Measurements from ENCODE around the gene APBB2. TPM values are rescaled to one million over a fixed set of nuclear protein-coding genes. Genes with fewer than 3 reads are reported as not detected.

The APBB2 gene
- polyA plus RNA-seq, 1 donor from 2014 or later, result 0.23 TPM

GRCh38 chr4:41132055-41132683 lies 82.2 kb downstream of the APBB2 start:
- Mint-ChIP-seq H3K4me1 (no peaks in the 10 kb centered on the region), H3K27ac (no peak overlapping the region), H3K4me3 (no peak overlapping the region), H3K36me3 (peaks cover 1% of the 10 kb centered on the region), H3K27me3 (no peaks in the 10 kb centered on the region), H3K9me3 (peaks cover 0 to 3% (median 1%) of the 10 kb centered on the region in 3 donors)

GRCh38 chr4:41129936-41130440 lies 84.4 kb downstream of the APBB2 start:
- H3K4me1 Mint-ChIP-seq, result no peaks in the 10 kb centered on the region
- no peak overlapping the region for H3K27ac Mint-ChIP-seq
- no peaks in the 10 kb centered on the region for H3K27me3 Mint-ChIP-seq
- H3K36me3 Mint-ChIP-seq, result peaks cover 1% of the 10 kb centered on the region
- H3K4me3 Mint-ChIP-seq, result no peak overlapping the region
- peaks cover 0 to 3% (median 1%) of the 10 kb centered on the region in 3 donors for H3K9me3 Mint-ChIP-seq

- H3K27me3 Mint-ChIP-seq, result no peaks in the 10 kb centered on the region
- peaks cover 0 to 3% (median 1%) of the 10 kb centered on the region in 3 donors for H3K9me3 Mint-ChIP-seq
Measured at GRCh38 chr4:41129128-41129754, 85.1 kb downstream of the APBB2 start.

GRCh38 chr4:41125558-41126311 lies 88.6 kb downstream of the APBB2 start:
- Mint-ChIP-seq H3K36me3 (peaks cover under 1% of the 10 kb centered on the region), H3K27me3 (no peaks in the 10 kb centered on the region), H3K4me1 (no peaks in the 10 kb centered on the region), H3K4me3 (no peak overlapping the region), H3K9me3 (peaks cover 0 to 3% (median 1%) of the 10 kb centered on the region in 3 donors), H3K27ac (no peak overlapping the region)

More at GRCh38 chr4:41129128-41129754, 85.1 kb downstream of the APBB2 start:
- H3K27ac Mint-ChIP-seq, result no peak overlapping the region
- no peaks in the 10 kb centered on the region for H3K4me1 Mint-ChIP-seq
- no peak overlapping the region for H3K4me3 Mint-ChIP-seq
- H3K36me3 Mint-ChIP-seq, result peaks cover 1% of the 10 kb centered on the region

- Mint-ChIP-seq H3K27me3 (no peaks in the 10 kb centered on the region), H3K4me1 (no peaks in the 10 kb centered on the region), H3K36me3 (no peaks in the 10 kb centered on the region), H3K4me3 (no peak overlapping the region), H3K27ac (no peak overlapping the region), H3K9me3 (peaks cover 0 to 3% (median 0%) of the 10 kb centered on the region in 3 donors)
Measured at GRCh38 chr4:41124916-41125548, 89.3 kb downstream of the APBB2 start.

GRCh38 chr4:41122775-41123174 lies 91.6 kb downstream of the APBB2 start:
- H3K4me3 Mint-ChIP-seq, result peak overlapping the region in 1 of 4 donors; percentile 63
- H3K27me3 Mint-ChIP-seq, result no peaks in the 10 kb centered on the region
- H3K27ac Mint-ChIP-seq, result no peak overlapping the region
- H3K36me3 Mint-ChIP-seq, result no peaks in the 10 kb centered on the region
- H3K4me1 Mint-ChIP-seq, result no peaks in the 10 kb centered on the region
- H3K9me3 Mint-ChIP-seq, result peaks cover 0 to 2% (median 0%) of the 10 kb centered on the region in 3 donors

- Mint-ChIP-seq H3K4me1 (no peaks in the 10 kb centered on the region), H3K27ac (no peak overlapping the region), H3K36me3 (no peaks in the 10 kb centered on the region), H3K9me3 (peaks cover 0 to 2% (median 0%) of the 10 kb centered on the region in 3 donors), H3K27me3 (no peaks in the 10 kb centered on the region), H3K4me3 (no peak overlapping the region)
Measured at GRCh38 chr4:41122309-41122708, 92.0 kb downstream of the APBB2 start.

GRCh38 chr4:41121906-41122305 lies 92.4 kb downstream of the APBB2 start:
- Mint-ChIP-seq H3K9me3 (peaks cover 0 to 2% (median 0%) of the 10 kb centered on the region in 3 donors), H3K4me1 (no peaks in the 10 kb centered on the region), H3K4me3 (no peak overlapping the region), H3K36me3 (no peaks in the 10 kb centered on the region), H3K27me3 (no peaks in the 10 kb centered on the region), H3K27ac (no peak overlapping the region)

- Mint-ChIP-seq H3K27ac (no peak overlapping the region), H3K4me3 (no peak overlapping the region), H3K36me3 (no peaks in the 10 kb centered on the region), H3K4me1 (peaks cover 0 to under 1% (median 0%) of the 10 kb centered on the region in 3 donors), H3K27me3 (no peaks in the 10 kb centered on the region), H3K9me3 (peaks cover 0 to 7% (median 4%) of the 10 kb centered on the region in 3 donors)
Measured at GRCh38 chr4:41120297-41121217, 93.8 kb downstream of the APBB2 start.

- Mint-ChIP-seq H3K4me1 (peaks cover 0 to 1% (median 0%) of the 10 kb centered on the region in 3 donors), H3K9me3 (peaks cover 0 to 10% (median 4%) of the 10 kb centered on the region in 3 donors), H3K4me3 (no peak overlapping the region), H3K27ac (no peak overlapping the region), H3K27me3 (no peaks in the 10 kb centered on the region), H3K36me3 (no peaks in the 10 kb centered on the region)
Measured at GRCh38 chr4:41119867-41120295, 94.5 kb downstream of the APBB2 start.

GRCh38 chr4:41111791-41112190 lies 102.6 kb downstream of the APBB2 start:
- Mint-ChIP-seq H3K27me3 (no peaks in the 10 kb centered on the region), H3K9me3 (peaks cover 0 to 10% (median 4%) of the 10 kb centered on the region in 3 donors), H3K36me3 (no peaks in the 10 kb centered on the region)

GRCh38 chr4:41110050-41110449 lies 104.3 kb downstream of the APBB2 start:
- no peaks in the 10 kb centered on the region for H3K4me1 Mint-ChIP-seq
- H3K9me3 Mint-ChIP-seq, result peaks cover 0 to 2% (median 0%) of the 10 kb centered on the region in 3 donors
- H3K27me3 Mint-ChIP-seq, result no peaks in the 10 kb centered on the region
- no peaks in the 10 kb centered on the region for H3K36me3 Mint-ChIP-seq
- H3K4me3 Mint-ChIP-seq, result no peak overlapping the region
- no peak overlapping the region for H3K27ac Mint-ChIP-seq

More at GRCh38 chr4:41111791-41112190, 102.6 kb downstream of the APBB2 start:
- Mint-ChIP-seq H3K27ac (no peak overlapping the region), H3K4me3 (no peak overlapping the region), H3K4me1 (peaks cover 0 to 1% (median 0%) of the 10 kb centered on the region in 3 donors)

GRCh38 chr4:41108481-41108880 lies 105.9 kb downstream of the APBB2 start:
- no peaks in the 10 kb centered on the region for H3K4me1 Mint-ChIP-seq

More at GRCh38 chr4:41108481-41108880, 105.9 kb downstream of the APBB2 start:
- Mint-ChIP-seq H3K27me3 (no peaks in the 10 kb centered on the region), H3K36me3 (no peaks in the 10 kb centered on the region), H3K27ac (peak overlapping the region in 1 of 3 donors; percentile 34), H3K4me3 (no peak overlapping the region), H3K9me3 (peaks cover 0 to 3% (median 2%) of the 10 kb centered on the region in 3 donors)

All from IgD-negative memory B cell (primary cell).